GM18870 (cell line): ENCODE data around the gene FARP1.

ENCODE experiments used
- ATAC-seq: cut with Tn5 transposase; IDR thresholded peaks from one replicate; pipeline ENCODE4 v1.9.1; 2021; ENCODE audit warnings: moderate library complexity; ENCODE audit not compliant: unreplicated experiment

FARP1 gene

DNA sequence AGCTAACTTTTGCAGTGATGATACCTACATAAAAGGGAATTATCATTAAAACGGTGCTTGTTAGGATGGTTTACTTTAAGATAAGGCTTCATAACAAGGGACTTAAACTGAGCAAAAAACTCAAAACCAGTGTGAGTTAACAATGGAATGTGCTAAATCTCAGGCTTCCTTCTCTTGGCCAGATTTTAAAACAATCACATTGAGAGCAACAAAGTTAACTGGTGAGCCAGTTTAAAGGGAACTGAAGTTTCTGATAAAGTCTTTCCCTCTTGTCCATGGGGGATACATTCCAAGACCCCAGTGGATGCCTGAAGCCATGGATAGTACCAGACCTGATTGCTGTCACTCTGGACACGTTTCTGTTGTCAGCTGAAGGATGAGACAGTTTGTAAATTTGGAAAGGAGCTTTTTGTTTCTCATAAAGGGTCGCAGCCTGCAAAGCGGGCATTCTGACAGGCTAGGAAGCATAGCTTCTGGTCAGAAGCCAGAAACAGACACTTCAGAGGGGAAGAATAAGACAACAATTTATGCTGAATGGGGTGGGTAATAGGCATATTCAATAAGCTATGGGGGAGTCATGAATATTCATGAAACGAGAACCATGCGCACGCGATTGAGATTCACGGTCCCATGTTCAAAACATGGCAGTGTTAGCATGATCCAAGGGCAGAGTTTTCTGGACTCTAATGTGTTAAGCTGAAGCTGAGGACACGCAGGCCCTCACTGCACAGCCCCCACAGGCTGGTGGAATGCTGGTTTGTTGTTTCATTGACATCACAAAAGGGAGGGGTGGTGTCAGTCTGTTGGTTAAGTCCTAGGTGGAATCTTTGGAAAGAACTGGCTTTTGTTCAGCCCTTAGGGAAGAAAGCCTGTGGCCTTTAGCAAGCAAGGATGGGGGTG lies 184.7 kb downstream of the FARP1 start:
- no peak for ATAC-seq

DNA sequence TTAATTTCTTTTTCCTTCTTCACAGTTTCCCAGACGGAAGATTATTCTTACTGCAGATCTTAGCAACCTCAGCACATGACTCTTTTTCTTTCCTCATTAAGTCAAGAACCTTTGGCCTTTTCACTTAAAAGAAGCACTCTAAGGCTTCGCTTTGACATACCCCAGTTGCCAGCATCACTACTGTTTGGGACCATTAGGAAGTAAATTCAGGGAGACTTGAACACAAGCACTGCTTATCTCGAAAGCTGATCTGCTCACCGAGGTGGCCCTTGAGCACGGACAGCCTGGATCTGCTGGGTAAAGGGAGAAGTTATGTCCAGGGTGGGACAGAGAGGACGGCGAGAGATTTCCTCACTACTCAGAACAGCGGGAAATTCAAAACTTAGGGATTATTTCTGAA lies 185.6 kb downstream of the FARP1 start:
- ATAC-seq, result no peak

DNA sequence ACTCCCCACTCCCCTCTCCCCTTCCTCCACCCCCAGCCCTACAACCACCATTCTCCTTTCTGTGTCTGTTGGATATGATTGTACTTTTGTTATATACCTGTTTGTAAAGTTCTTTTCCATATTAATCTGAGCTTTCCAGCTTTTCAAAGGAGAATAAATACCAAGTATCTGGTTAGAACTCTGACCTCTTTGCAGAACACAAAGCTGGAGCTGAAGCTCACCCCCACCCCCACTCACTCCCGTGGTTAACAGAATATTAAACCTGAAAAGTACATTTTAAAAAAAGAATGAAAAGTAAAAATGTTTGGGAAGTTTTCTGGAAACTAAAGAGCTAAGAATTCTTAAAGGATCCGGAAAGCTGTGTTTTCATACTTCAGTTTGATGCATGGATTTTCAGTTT lies 189.3 kb downstream of the FARP1 start:
- no peak for ATAC-seq

DNA sequence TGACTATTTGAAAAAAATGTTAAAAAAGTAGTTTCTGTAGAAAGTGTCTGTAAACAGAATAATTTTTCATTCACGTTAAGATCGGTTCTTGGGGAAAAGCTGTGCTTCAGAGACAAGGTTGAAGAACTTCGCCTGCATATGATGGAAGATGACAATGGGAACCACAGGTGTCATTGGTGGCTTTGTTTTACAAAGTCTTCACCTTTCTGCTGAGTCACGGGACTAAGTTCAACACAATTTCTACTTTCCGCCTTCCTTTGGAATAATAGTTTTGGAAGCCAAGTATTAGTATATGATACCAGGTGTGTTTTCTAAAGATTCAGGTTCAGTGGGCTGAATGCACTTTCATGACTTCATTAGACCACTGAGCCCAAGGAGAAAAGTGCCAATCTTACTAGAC lies 189.8 kb downstream of the FARP1 start:
- ATAC-seq, result no peak

DNA sequence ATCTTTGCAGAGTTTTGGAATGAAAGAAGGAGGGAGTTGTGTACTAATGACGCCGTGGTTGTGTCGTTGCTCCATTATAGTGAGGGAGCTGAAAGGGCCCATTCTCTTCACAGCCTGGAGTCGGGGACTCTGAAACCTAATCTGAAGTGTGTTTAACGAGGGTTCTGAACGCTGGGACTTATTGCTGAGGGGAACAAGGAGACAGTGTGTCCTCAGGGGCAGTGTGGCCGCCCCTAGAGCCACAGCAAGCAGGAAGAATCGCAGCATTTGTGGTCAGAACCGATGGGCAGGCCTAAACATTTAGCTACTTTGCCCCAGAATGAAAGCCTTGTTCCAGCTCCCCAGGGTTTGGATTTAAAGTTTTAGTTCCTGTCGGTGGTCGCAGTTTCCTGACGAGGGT lies 190.6 kb downstream of the FARP1 start:
- ATAC-seq, result no peak

DNA sequence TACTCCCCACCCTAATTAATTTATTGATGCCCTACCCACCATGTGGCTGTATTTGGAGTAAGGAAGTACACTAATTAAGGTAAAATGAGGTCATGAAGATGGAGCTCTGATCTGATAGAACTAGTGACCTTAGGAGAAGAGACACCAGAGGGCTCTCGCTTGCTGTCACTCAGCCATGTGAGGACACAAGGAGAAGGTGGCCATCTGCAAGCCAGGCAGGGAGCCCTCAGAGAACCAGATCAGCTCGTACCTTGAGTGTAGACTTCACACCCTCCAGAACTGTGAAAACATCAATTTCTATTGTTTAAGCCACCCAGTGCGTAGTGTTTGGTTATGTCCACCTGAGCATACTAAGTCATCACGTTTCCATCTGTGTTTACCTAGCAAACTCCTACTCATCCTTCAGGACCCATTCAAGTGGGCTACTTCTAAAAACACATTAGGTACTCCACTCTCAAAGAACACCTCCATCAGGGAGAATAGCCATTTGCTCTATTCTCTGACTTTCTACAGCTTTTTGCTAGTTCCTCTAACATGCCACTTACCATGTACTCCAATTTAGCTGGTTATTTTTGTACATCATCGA lies 191.8 kb downstream of the FARP1 start:
- no peak for ATAC-seq

DNA sequence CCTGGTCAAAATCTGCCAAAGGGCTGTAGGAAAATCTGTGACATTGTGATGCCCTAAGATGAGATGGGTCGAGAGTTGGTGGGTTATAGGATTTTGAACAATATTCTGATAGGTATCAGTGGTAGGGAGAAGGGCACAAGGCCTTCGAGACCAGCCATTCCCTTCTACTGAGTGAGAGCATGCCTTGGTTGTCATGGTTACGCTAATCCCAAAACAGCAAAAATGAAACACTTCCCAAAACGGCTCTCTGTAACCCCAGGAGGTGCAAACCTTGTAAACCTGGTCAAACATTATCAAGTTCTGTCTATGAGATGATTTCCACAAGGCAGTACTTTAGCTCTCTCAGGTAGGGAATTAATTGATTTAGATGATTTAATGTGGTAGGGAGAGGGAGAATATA lies 192.8 kb downstream of the FARP1 start:
- no peak for ATAC-seq

DNA sequence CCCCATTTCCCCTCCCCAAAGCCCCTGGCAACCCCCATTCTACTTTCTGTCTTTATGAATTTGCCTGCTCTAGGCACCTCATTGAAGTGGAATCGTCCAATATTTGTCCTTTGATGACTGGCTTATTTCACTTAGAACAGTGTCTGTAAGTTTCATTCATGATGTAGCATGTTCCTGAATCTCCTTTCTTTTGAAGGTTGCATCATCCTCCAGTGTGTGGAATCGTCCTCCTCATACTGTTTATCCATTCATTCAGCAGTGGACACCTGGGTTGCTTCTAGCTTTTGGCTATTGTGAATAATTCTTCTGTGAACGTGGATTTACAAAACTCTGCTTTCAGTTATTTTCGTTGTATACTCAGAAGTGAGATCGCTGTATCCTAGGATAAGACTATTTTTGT lies 195.4 kb downstream of the FARP1 start:
- no peak for ATAC-seq

DNA sequence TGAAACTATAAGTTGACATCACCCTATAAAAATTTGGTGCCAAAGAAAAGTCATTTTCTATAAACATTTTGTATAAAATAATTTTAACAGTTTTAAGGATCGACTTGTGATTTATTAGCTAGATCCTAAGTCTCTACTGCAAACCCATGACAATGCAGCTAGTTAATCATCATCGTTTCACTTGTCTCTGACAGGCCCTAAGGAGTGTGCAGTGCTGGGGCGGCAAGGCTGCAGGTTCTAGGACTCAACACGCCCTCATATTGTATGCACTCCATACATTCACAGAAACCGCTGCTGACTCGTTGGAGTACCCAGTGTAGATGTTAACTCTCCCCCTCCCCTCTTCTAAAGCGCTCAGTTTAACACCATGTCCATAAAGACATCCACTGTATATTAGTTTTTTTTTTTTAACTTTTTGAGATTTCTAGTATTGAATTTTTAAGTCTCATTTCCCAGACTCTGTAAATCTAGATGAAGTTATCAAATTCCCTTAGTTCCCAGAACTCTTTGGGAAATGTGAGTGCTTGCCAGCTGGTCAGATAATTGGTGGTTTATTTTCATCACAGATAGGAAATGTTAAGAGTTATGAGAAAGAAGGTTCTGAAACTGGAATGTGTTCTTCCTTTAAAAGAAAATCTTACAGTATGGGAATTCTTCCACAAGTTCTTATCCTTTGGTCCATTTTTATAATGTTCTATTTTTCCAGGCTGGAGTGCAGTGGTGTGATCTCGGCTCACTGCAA lies 197.0 kb downstream of the FARP1 start:
- no peak for ATAC-seq

DNA sequence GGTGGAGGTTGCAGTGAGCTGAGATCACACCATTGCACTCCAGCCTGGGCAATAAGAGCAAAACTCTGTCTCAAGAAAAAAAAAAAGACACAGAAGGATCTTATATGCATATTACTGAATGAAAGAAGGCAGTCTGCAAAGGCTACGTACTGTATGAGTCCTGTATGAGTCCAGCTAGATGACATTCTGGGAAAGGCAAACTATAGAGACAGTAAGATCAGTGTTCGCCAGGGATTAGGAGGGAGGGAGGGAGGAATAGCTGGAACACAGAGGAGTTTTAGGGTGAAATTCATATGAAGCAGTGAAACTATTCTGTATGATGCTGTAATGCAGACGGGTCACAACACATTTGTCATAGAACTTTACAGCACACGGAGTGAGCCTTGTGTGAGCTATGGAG lies 200.1 kb downstream of the FARP1 start:
- no peak for ATAC-seq

DNA sequence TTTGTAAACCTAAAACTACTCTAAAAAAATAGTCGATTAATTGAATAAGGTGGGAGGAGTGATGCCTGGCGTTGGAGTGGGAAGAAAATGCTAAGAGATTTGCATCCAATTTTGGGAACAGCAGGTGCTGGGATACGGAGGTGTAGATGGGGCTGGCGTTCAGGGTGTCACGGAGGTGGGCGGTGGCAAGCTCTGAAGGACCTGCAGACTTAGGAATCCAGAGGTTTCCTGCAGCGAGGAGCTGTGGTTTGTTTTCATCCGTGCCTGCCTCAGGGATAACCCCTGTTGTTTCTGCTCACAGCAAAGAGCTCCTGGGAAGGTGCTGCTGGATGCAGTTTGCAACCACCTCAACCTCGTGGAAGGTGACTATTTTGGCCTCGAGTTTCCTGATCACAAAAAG lies 200.6 kb downstream of the FARP1 start:
- ATAC-seq, result no peak

DNA sequence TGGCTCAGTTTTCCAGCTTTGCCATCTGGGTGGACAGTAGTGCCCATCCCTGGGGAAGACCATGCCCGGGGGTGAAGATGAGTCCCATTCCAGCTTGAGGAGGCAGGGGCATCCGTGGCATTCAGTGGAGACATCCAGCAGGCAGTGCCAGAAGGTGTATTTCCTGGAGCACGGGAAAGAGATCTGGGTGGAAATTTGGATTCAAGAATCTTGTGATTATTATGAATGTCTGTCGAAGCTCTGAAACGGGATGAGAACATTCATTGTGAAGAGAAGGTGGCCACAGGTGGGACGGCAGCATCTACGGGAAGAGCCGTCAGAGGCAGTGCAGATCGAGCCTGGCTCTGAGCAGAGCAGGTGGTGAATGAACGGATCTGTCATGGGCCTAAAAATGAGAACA lies 201.5 kb downstream of the FARP1 start:
- no peak for ATAC-seq

DNA sequence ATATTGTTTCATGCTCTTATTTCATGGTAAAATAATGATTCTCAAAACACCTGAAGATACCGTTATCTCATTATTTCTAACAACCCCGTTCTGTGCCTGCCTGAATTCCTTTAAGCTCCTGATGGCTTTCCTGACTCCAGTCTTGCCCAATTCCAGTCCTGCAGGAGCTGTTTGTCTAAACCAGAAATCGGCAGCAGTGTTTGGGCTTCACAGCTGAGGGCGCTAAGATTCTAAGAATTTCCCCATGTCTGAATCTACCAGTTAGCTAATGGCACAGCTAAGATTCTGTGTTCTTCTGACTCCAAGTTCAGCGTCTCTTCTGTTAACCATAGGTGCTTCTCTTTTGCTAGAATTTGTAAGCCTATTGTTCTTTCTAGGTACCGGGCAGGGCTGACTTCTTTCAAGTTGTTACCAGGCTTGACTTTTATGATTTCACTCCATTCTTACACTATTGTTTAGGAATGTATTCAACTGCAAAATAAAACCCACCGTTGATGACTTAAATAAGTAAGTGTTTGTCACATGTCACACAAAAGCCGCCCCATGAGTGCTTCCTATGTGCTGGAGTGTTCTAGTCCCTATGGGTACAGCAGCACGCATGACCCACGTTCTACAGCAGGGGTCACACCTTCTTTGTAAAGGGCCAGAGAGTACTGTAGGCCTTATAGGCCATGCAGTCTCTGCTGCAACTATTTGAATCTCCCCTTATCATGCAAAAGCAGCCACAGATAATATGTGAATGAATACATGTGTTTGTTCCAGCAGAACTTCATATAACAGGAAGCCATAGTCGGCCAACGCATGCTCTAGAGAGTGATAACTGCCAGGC lies 202.4 kb downstream of the FARP1 start:
- no peak for ATAC-seq

DNA sequence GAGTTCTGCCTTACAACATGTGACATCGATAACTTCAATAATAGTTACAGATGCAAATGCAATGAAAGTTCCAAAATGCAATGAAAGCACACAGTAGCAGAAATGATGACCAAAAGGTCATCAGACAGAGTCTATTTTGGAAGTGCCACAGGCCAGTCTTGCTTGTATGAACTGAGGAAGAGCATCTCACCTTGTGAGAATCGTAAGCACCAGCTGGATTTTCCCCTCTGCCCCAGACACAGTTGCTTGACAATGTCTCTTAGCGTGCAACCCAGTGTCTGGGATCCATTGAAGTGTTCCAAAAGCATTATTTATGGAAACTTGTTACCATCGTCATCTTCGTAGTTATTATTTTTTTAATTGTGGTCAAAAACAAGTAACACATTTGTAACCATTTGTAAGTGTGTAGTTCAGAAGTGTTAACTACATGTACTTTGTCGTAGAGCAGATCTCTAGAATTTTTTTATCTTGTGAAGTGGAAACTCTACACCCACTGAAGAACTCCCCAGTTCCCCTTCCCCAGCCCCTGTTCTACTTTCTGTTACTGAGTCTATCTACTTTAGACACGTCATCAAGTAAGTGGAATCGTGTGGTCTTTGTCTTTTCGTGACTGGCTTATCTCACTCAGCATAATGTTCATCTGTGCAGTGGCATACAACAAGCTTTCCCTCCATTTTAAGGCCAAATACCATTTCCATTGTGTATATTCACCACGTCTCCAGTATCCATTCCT lies 204.2 kb downstream of the FARP1 start:
- no peak for ATAC-seq

DNA sequence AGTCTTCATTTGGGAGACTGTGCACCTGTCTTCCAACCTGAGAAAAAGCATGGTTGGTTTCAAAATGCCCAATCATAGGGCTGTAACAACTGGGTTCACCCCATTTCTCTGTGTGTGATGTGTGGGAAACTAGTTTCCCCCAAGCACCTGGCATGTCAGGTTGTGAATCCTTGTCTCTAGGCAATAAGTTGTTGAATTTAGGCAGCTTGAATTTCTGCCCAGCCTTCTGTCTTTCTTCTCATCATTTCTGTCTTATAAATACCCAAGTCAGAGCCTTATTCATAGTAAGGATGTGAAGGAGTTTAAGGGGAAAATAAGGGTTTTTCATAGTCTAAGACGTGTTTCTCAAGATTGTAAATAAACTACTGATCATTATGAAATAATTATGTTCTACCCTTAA lies 204.9 kb downstream of the FARP1 start:
- ATAC-seq, result no peak

DNA sequence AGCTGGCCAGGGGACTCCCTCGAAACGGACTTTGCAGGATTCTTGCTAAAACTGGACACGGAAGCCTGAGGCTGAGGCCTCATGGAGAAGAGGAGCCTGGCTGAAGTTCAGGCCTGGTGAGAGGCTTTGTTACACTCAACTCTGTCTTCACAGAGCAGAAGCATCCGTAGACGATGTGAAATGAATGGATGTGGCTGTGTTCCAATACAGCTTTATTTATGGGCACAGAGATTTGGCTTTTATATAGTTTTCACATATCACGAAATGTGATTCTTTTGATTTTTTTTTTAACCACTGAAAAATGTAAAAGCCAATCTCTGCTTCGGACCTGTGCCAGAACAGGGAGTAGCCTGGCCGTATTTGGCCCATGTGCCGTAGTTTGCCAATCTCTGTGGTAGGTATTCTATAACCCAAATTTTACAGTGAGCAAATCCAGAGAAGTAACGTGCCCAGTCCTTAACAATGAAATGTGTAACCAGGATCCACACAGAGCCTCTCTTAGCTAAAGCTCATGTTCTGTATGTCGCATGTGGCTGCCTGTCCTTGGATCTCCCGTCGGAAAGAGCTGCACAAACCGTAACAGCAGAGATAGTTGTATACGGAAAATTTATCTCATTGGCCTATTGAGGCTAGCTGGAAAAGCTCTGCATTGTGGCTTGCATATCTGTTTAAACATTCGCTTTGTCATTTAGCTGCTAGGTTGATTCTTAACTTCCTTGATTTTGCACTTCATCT lies 205.7 kb downstream of the FARP1 start:
- no peak for ATAC-seq

DNA sequence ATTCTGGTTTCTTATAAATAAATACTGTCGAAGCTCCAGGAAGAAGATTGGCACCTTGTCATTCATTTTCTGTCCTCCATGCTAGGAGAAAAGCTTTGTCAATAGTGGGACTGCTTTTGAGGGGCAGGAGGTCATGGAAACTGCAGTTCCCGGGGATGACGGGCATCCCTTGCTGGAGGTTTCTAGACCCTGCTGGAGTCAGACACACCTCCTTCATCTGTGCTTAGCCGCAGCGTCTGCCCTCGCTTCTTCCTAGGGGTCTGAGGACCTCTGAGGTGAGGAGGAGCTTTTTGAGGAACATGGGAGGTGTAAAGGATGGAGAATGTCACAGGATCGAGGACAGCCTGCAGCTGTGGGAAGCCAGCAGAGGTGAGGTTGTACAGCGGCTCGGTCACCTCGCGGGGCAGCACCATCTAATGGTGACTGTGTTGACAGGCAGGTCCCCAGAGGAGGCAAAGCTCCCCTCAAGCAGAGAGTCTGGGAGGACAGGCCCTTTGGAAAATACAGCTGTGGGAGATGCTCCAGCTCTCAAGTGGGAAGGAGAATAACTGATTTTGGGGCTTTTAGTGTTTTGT lies 206.9 kb downstream of the FARP1 start:
- no peak for ATAC-seq

DNA sequence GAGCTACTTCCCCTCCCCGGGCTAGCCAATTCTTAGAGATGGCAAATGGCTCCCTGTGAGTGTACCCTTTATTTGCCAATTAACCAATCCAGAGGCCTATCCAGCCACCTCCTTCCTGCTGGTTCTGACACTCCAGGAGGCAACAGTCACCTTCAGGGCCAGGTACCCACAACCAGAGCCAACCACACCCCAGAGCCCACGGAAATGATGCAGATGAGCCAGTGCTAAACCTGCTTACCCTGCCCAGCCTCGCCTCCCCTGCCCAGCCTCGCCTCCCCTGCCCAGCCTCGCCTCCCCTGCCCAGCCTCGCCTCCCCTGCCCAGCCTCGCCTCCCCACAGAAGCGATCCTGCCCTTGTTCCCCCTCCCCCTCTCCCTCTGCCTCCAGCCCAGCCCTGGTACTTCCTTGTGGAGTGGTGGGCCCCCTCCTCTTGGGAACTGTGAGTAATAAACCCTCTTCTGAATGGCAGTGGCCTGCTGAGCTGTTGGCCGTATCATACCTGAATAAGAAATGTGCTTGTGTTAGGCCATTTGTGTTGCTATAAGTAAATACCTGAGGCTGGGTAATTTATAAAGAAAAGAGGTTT lies 207.9 kb downstream of the FARP1 start:
- ATAC-seq, result no peak

DNA sequence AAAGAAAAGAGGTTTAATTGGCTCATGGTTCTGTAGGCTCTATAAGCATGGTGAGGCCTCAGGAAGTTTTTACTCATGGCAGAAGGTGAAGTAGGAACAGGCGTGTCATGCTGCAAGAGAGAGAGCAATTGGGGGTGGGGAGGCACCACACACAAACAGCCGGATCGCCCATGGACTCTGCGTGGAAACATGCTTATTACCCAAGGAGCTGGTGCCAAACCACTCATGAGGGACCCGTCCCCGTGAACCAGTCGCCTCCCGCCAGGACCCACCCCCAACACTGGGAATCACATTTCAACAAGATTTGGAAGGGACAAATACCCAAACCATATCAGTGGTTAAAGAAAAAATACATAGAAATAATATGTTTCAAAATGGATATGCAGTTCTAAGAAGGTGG lies 208.7 kb downstream of the FARP1 start:
- ATAC-seq, result no peak
